GM19397 (cell line): Measurements from ENCODE around the gene CELSR1.
"Not testable (repeated sequence)": the region's sequence is repeated elsewhere in the genome, so short reads cannot be mapped to it uniquely, and the experiment has no call there.

ENCODE experiments used
- ATAC-seq: cut with Tn5 transposase; IDR thresholded peaks from one replicate; pipeline ENCODE4 v1.9.1; 2021; ENCODE audit warnings: mild to moderate bottlenecking, moderate library complexity; ENCODE audit not compliant: unreplicated experiment

CELSR1 gene

GRCh38 chr22:46513908-46514550 lies 23.4 kb downstream of the CELSR1 start:
- no peak for ATAC-seq

- no peak for ATAC-seq
These were observed 24.7 kb downstream of the CELSR1 start for GRCh38 chr22:46512683-46513082.

- no peak for ATAC-seq
These were observed 25.4 kb downstream of the CELSR1 start for GRCh38 chr22:46512039-46512370.

- ATAC-seq = no peak
These were observed 26.0 kb downstream of the CELSR1 start for GRCh38 chr22:46511151-46512038.

GRCh38 chr22:46509416-46510089 lies 27.9 kb downstream of the CELSR1 start:
- ATAC-seq = no peak

- ATAC-seq = no peak
These were observed 28.9 kb downstream of the CELSR1 start for GRCh38 chr22:46508491-46508999.

GRCh38 chr22:46507451-46508425 lies 29.7 kb downstream of the CELSR1 start:
- no peak for ATAC-seq

GRCh38 chr22:46504584-46504983 lies 32.8 kb downstream of the CELSR1 start:
- no peak for ATAC-seq

- ATAC-seq = no peak
These were observed 34.8 kb downstream of the CELSR1 start for GRCh38 chr22:46502440-46503175.

GRCh38 chr22:46501701-46502100 lies 35.7 kb downstream of the CELSR1 start:
- no peak for ATAC-seq

GRCh38 chr22:46501265-46501664 lies 36.2 kb downstream of the CELSR1 start:
- not testable (repeated sequence) for ATAC-seq

- ATAC-seq = no peak
These were observed 37.2 kb downstream of the CELSR1 start for GRCh38 chr22:46500201-46500600.

- ATAC-seq = no peak
These were observed 37.6 kb downstream of the CELSR1 start for GRCh38 chr22:46499805-46500189.

- ATAC-seq = no peak
These were observed 45.5 kb downstream of the CELSR1 start for GRCh38 chr22:46491946-46492345.

- no peak for ATAC-seq
These were observed 46.9 kb downstream of the CELSR1 start for GRCh38 chr22:46490538-46490937.

- ATAC-seq = no peak
These were observed 50.3 kb downstream of the CELSR1 start for GRCh38 chr22:46486996-46487717.

- no peak for ATAC-seq
These were observed 52.4 kb downstream of the CELSR1 start for GRCh38 chr22:46484861-46485595.

GRCh38 chr22:46484156-46484860 lies 53.1 kb downstream of the CELSR1 start:
- no peak for ATAC-seq
